Parathyroid adenoma (tissue), 2 donors: Measurements from ENCODE around the gene CSNK2A2.

Experiments used
- H2AFZ ChIP-seq: fragments of 300-600 bp; sonication (generic); one replicate; pipeline ENCODE4 v1.7.0; 2017; ENCODE audit warnings: antibody characterized with exemption, mild to moderate bottlenecking
- H3K27ac ChIP-seq: fragments of 300-600 bp; sonication (generic); one replicate; pipeline ENCODE4 v1.7.0; 2017
- H3K27me3 ChIP-seq: fragments of 300-600 bp; sonication (generic); one replicate; pipeline ENCODE4 v1.7.0; 2017; ENCODE audit warnings: low read length; ENCODE audit not compliant: control insufficient read depth, insufficient read depth
- H3K36me3 ChIP-seq: fragments of 300-600 bp; sonication (generic); one replicate; pipeline ENCODE4 v1.7.0; 2017; ENCODE audit warnings: low read length; ENCODE audit not compliant: control insufficient read depth, insufficient read depth
- H3K4me1 ChIP-seq: fragments of 300-600 bp; sonication (generic); one replicate; pipeline ENCODE4 v1.7.0; 2017; ENCODE audit warnings: control low read depth
- H3K4me2 ChIP-seq: fragments of 300-600 bp; sonication (generic); one replicate; pipeline ENCODE4 v1.7.0; 2017; ENCODE audit warnings: low read length
- H3K4me3 ChIP-seq: fragments of 300-600 bp; sonication (generic); one replicate; pipeline ENCODE4 v1.7.0; 2017; ENCODE audit warnings: low read depth, low read length
- H3K79me2 ChIP-seq: fragments of 300-600 bp; sonication (generic); one replicate; pipeline ENCODE4 v1.7.0; 2017; ENCODE audit warnings: control low read depth
- H3K9ac ChIP-seq: fragments of 300-600 bp; sonication (generic); one replicate; pipeline ENCODE4 v1.7.0; 2017; ENCODE audit warnings: mild to moderate bottlenecking
- H3K9me3 ChIP-seq: fragments of 300-600 bp; sonication (generic); one replicate; pipeline ENCODE4 v1.7.0; 2017; ENCODE audit warnings: low read length; ENCODE audit not compliant: control insufficient read depth
- TF ChIP-seq, protein P1 (sequence below): fragments of 300-600 bp; sonication (generic); IDR thresholded peaks from one replicate; pipeline ENCODE4 v1.7.0; 2017; ENCODE audit warnings: antibody characterized with exemption, mild to moderate bottlenecking
- donor health status: primary hyperparathyroidism.

The CSNK2A2 gene

GRCh38 chr16:58170223-58170622 lies 27.7 kb downstream of the CSNK2A2 start:
- TF ChIP-seq, protein P1, sequence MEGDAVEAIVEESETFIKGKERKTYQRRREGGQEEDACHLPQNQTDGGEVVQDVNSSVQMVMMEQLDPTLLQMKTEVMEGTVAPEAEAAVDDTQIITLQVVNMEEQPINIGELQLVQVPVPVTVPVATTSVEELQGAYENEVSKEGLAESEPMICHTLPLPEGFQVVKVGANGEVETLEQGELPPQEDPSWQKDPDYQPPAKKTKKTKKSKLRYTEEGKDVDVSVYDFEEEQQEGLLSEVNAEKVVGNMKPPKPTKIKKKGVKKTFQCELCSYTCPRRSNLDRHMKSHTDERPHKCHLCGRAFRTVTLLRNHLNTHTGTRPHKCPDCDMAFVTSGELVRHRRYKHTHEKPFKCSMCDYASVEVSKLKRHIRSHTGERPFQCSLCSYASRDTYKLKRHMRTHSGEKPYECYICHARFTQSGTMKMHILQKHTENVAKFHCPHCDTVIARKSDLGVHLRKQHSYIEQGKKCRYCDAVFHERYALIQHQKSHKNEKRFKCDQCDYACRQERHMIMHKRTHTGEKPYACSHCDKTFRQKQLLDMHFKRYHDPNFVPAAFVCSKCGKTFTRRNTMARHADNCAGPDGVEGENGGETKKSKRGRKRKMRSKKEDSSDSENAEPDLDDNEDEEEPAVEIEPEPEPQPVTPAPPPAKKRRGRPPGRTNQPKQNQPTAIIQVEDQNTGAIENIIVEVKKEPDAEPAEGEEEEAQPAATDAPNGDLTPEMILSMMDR = no peak
- no peaks in the 10 kb centered on the region for H3K36me3 ChIP-seq
- no peak overlapping the region for H3K4me3 ChIP-seq
- no peaks in the 10 kb centered on the region for H3K4me1 ChIP-seq
- H2AFZ ChIP-seq = no peak overlapping the region
- H3K27ac ChIP-seq = no peak overlapping the region
- no peak overlapping the region for H3K4me2 ChIP-seq
- no peaks in the 10 kb centered on the region for H3K27me3 ChIP-seq
- no peak overlapping the region for H3K9ac ChIP-seq
- no peaks in the 10 kb centered on the region for H3K79me2 ChIP-seq
- H3K9me3 ChIP-seq = no peaks in the 10 kb centered on the region

- TF ChIP-seq, protein P1 = no peak
- Histone ChIP-seq H3K27me3 (no peaks in the 10 kb centered on the region), H3K9me3 (no peaks in the 10 kb centered on the region), H3K9ac (no peak overlapping the region), H3K79me2 (no peaks in the 10 kb centered on the region), H3K27ac (no peak overlapping the region), H3K4me2 (no peak overlapping the region), H3K4me3 (no peak overlapping the region), H2AFZ (no peak overlapping the region), H3K36me3 (no peaks in the 10 kb centered on the region), H3K4me1 (peaks cover 7% of the 10 kb centered on the region)
These were observed 37.1 kb downstream of the CSNK2A2 start for GRCh38 chr16:58160855-58161254.

DNA sequence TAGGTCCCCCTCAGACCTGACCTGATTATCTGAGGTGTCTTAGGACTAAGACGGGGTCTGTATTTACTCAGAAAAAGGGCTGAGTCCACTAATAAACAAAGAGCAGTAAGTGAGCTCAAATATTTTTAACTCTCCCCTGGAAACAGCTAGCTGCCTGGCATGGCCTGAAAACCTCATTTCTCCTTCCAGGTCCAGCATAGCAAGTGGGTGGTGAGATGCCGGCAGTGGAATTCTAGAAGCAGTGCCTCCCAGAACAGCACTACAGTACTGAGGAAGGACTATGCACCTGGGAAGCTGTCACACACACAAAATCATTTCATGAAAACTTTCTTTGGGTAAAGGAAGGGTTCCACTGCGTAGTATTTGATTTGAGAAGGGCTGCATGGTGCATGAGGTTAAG lies 39.2 kb downstream of the CSNK2A2 start:
- Histone ChIP-seq H3K9ac (no peak overlapping the region), H3K27ac (no peak overlapping the region), H3K36me3 (no peaks in the 10 kb centered on the region), H3K27me3 (no peaks in the 10 kb centered on the region), H2AFZ (no peak overlapping the region), H3K4me2 (no peak overlapping the region), H3K9me3 (no peaks in the 10 kb centered on the region), H3K4me1 (peaks cover 7% of the 10 kb centered on the region), H3K79me2 (no peaks in the 10 kb centered on the region), H3K4me3 (no peak overlapping the region)
- TF ChIP-seq, protein P1 = no peak

DNA sequence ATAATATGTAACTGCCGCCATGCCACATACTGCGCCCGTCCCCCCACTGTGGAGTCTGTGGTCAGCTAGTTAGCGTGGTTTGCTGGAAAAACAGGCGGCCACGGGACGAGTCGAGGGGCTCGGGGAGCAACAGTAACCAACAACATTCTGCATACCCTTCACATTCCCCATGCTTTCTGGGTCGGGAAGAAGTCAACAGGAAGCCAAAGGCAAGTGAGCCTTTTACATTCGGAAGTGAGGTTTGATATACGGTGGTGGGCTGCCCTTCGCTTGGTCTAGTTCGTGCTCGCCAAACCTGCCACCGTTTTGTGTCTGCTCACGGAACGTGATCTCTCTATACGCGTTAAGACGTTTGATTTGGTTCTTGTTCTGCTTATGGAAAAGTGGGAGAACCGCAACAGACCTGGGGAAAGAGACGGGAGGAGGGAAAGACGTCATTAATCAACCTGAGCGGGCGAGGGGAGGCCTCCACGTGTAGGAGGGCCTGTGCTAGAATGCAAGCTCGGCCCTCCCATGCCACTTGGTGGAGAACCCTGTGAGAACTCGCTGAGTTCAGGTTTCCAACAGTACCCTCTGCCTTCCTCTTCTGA lies 39.9 kb downstream of the CSNK2A2 start:
- Histone ChIP-seq H3K4me2 (no peak overlapping the region), H3K36me3 (no peaks in the 10 kb centered on the region), H3K4me3 (no peak overlapping the region), H3K27ac (no peak overlapping the region), H3K79me2 (no peaks in the 10 kb centered on the region), H3K9ac (no peak overlapping the region), H2AFZ (no peak overlapping the region), H3K4me1 (peaks cover 3% of the 10 kb centered on the region), H3K27me3 (no peaks in the 10 kb centered on the region), H3K9me3 (no peaks in the 10 kb centered on the region)
- TF ChIP-seq, protein P1 = no peak

GRCh38 chr16:58157239-58157638 lies 40.7 kb downstream of the CSNK2A2 start:
- Histone ChIP-seq H3K36me3 (no peaks in the 10 kb centered on the region), H3K4me2 (no peak overlapping the region), H3K9ac (no peak overlapping the region), H3K79me2 (no peaks in the 10 kb centered on the region), H3K4me1 (no peaks in the 10 kb centered on the region), H3K4me3 (no peak overlapping the region), H3K27ac (no peak overlapping the region), H3K27me3 (no peaks in the 10 kb centered on the region), H3K9me3 (no peaks in the 10 kb centered on the region), H2AFZ (no peak overlapping the region)
- TF ChIP-seq, protein P1 = no peak
